Right hindlimb (tissue), 1 donor: Measurements from ENCODE around the gene NPHP3.
"Not testable (repeated sequence)": the region's sequence is repeated elsewhere in the genome, so short reads cannot be mapped to it uniquely, and the experiment has no call there.

ENCODE experiments used
- DNase-seq: peaks from one replicate; pipeline ENCODE4 v3.0.0-alpha.2; 2018

NPHP3 gene

GRCh38 chr3:132641837-132642538, 80.2 kb downstream of the NPHP3 start:
- no peak for DNase-seq

- not testable (repeated sequence) for DNase-seq
Measured at GRCh38 chr3:132641427-132641826, 80.8 kb downstream of the NPHP3 start.

GRCh38 chr3:132638706-132639105, 83.5 kb downstream of the NPHP3 start:
- no peak for DNase-seq

- DNase-seq: no peak
Measured at GRCh38 chr3:132637590-132637989, 84.6 kb downstream of the NPHP3 start.

GRCh38 chr3:132635052-132635451, 87.2 kb downstream of the NPHP3 start:
- DNase-seq: no peak
